ENCODE data around the gene NLN. TPM values are rescaled to one million over a fixed set of nuclear protein-coding genes. Genes with fewer than 3 reads are reported as not detected.
A peak's percentile ranks its signal among the peaks of the same experiment; 100 is the strongest.

Gene NLN
- total RNA-seq, 1 experiment from 2014 or later: 42.1 TPM

GRCh38 chr5:65738305-65738704, 16.3 kb downstream of the NLN start:
- ChIA-PET CTCF (interaction anchor here (0.6 kb wide), 1 partner anchor 14 kb away, joined by 3 read pairs; no protein-coding TSS in a partner anchor), POLR2A (no interaction called here)
- no peak overlapping the region for H3K4me3 Mint-ChIP-seq (ENCODE audit: unreplicated experiment)
- intact Hi-C loops (cut with micrococcal nuclease): no loop called here
- H3K36me3 Mint-ChIP-seq (ENCODE audit: insufficient read depth, unreplicated experiment): no peaks in the 10 kb centered on the region
- no TSS peak for BruUV-seq (replicated peaks)
- DNase-seq (ENCODE audit: unreplicated experiment): no peak
- peak overlapping the region; percentile 25 for H3K27ac Mint-ChIP-seq (ENCODE audit: low read depth, unreplicated experiment)
- peaks cover 18% of the 10 kb centered on the region for H3K4me1 Mint-ChIP-seq (ENCODE audit: insufficient read depth, unreplicated experiment)
- H3K27me3 Mint-ChIP-seq (ENCODE audit: insufficient read depth, unreplicated experiment): no peaks in the 10 kb centered on the region
- no peaks in the 10 kb centered on the region for H3K9me3 Mint-ChIP-seq (ENCODE audit: unreplicated experiment)
- TF ChIP-seq CTCF (IDR thresholded peaks at IDR 0.05; ENCODE audit: unreplicated experiment): no peak

- Mint-ChIP-seq H3K27me3 (ENCODE audit: insufficient read depth, unreplicated experiment) (no peaks in the 10 kb centered on the region), H3K36me3 (ENCODE audit: insufficient read depth, unreplicated experiment) (peaks cover 3% of the 10 kb centered on the region), H3K4me3 (ENCODE audit: unreplicated experiment) (no peak overlapping the region), H3K27ac (ENCODE audit: low read depth, unreplicated experiment) (no peak overlapping the region), H3K9me3 (ENCODE audit: unreplicated experiment) (no peaks in the 10 kb centered on the region), H3K4me1 (ENCODE audit: insufficient read depth, unreplicated experiment) (peaks cover 18% of the 10 kb centered on the region)
- DNase-seq (ENCODE audit: unreplicated experiment): no peak
- intact Hi-C loops (cut with micrococcal nuclease): no loop called here
- TF ChIP-seq CTCF (IDR thresholded peaks at IDR 0.05; ENCODE audit: unreplicated experiment): no peak
- POLR2A ChIA-PET: interaction anchor here (0.5 to 5.4 kb wide), 3 partner anchors 17 to 188 kb away, joined by 5 to 34 read pairs (median 18); partner anchors contain the start of genes ERBIN, NLN and SGTB
- CTCF ChIA-PET: interaction anchor here (0.6 kb wide), 1 partner anchor 15 kb away, joined by 3 read pairs; no protein-coding TSS in a partner anchor
- BruUV-seq (replicated peaks): no TSS peak
Measured at GRCh38 chr5:65739162-65739561, 17.2 kb downstream of the NLN start.

GRCh38 chr5:65742565-65743231, 20.7 kb downstream of the NLN start:
- Mint-ChIP-seq H3K4me3 (ENCODE audit: unreplicated experiment) (no peak overlapping the region), H3K4me1 (ENCODE audit: insufficient read depth, unreplicated experiment) (peaks cover 18% of the 10 kb centered on the region), H3K27ac (ENCODE audit: low read depth, unreplicated experiment) (no peak overlapping the region), H3K9me3 (ENCODE audit: unreplicated experiment) (peaks cover 8% of the 10 kb centered on the region), H3K27me3 (ENCODE audit: insufficient read depth, unreplicated experiment) (no peaks in the 10 kb centered on the region), H3K36me3 (ENCODE audit: insufficient read depth, unreplicated experiment) (peaks cover 7% of the 10 kb centered on the region)
- DNase-seq (ENCODE audit: unreplicated experiment): peak; percentile 72
- intact Hi-C loops (cut with micrococcal nuclease): loop anchor here (2.0 kb wide), 3 partner anchors 184 to 432 kb away; partner anchors contain the start of genes ERBIN and SREK1
- POLR2A ChIA-PET: interaction anchor here (1.0 to 5.4 kb wide), 6 partner anchors 19 to 402 kb away, joined by 3 to 34 read pairs (median 5); partner anchors contain the start of genes ERBIN, NLN, SGTB and SREK1
- no TSS peak for BruUV-seq (replicated peaks)
- TF ChIP-seq CTCF (IDR thresholded peaks at IDR 0.05; ENCODE audit: unreplicated experiment): peak; percentile 65
- CTCF ChIA-PET: interaction anchor here (0.6 to 2.0 kb wide), 11 partner anchors 10 to 1391 kb away, joined by 3 to 10 read pairs (median 4); no protein-coding TSS in a partner anchor

GRCh38 chr5:65749221-65749844, 27.3 kb downstream of the NLN start:
- H3K36me3 Mint-ChIP-seq (ENCODE audit: insufficient read depth, unreplicated experiment): peaks cover 2% of the 10 kb centered on the region
- ChIA-PET CTCF (interaction anchor here (0.7 kb wide), 1 partner anchor 252 kb away, joined by 4 read pairs; no protein-coding TSS in a partner anchor), POLR2A (no interaction called here)
- H3K9me3 Mint-ChIP-seq (ENCODE audit: unreplicated experiment): peaks cover 8% of the 10 kb centered on the region
- H3K27ac Mint-ChIP-seq (ENCODE audit: low read depth, unreplicated experiment): no peak overlapping the region
- DNase-seq (ENCODE audit: unreplicated experiment): no peak
- H3K4me3 Mint-ChIP-seq (ENCODE audit: unreplicated experiment): no peak overlapping the region
- H3K27me3 Mint-ChIP-seq (ENCODE audit: insufficient read depth, unreplicated experiment): no peaks in the 10 kb centered on the region
- peaks cover 14% of the 10 kb centered on the region for H3K4me1 Mint-ChIP-seq (ENCODE audit: insufficient read depth, unreplicated experiment)
- intact Hi-C loops (cut with micrococcal nuclease): no loop called here
- BruUV-seq (replicated peaks): no TSS peak
- no peak for TF ChIP-seq CTCF (IDR thresholded peaks at IDR 0.05; ENCODE audit: unreplicated experiment)

Measured in MCF 10A (cell line).